GM23338 (cell line): ENCODE measurements around the gene BICC1. TPM values are rescaled to one million over a fixed set of nuclear protein-coding genes. Genes with fewer than 3 reads are reported as not detected.

Experiments used
- ATAC-seq: fragments of 200-7000 bp; cut with Tn5 transposase; 3 replicates; pipeline ENCODE4 v1.9.1; 2020
- DNase-seq: peaks from one replicate; pipeline ENCODE4 v3.0.0-alpha.2; 2015; ENCODE audit warnings: low spot score
- H2AFZ ChIP-seq: fragments of 200-600 bp; sonication (generic); 2 replicates; pipeline ENCODE4 v1.8.0; 2016; ENCODE audit warnings: antibody characterized with exemption, mild to moderate bottlenecking, moderate library complexity
- H3F3A ChIP-seq: fragments of 200-600 bp; sonication (generic); replicated peaks from 2 replicates; pipeline ENCODE4 v1.8.0; 2017; ENCODE audit warnings: antibody characterized with exemption, mixed run types, low read depth
- H3K27ac ChIP-seq: fragments of 200-600 bp; sonication (generic); 2 replicates; pipeline ENCODE4 v1.6.1; 2016; ENCODE audit warnings: low read depth
- H3K27me3 ChIP-seq: fragments of 200-600 bp; sonication (generic); 2 replicates; pipeline ENCODE4 v1.8.0; 2016; ENCODE audit warnings: mild to moderate bottlenecking, mixed run types, moderate library complexity; ENCODE audit not compliant: insufficient read depth
- H3K36me3 ChIP-seq: fragments of 200-600 bp; sonication (generic); 2 replicates; pipeline ENCODE4 v1.8.0; 2016; ENCODE audit warnings: mild to moderate bottlenecking; ENCODE audit not compliant: insufficient read depth
- H3K4me1 ChIP-seq: fragments of 200-600 bp; sonication (generic); 2 replicates; pipeline ENCODE4 v1.8.0; 2016; ENCODE audit warnings: mild to moderate bottlenecking, moderate library complexity; ENCODE audit not compliant: insufficient read depth
- H3K4me2 ChIP-seq: fragments of 200-600 bp; sonication (generic); 2 replicates; pipeline ENCODE4 v1.7.1; 2017; ENCODE audit warnings: mixed run types
- H3K4me3 ChIP-seq: fragments of 200-600 bp; sonication (generic); 2 replicates; pipeline ENCODE4 v1.6.1; 2016; ENCODE audit warnings: mixed run types
- H3K79me2 ChIP-seq: fragments of 200-600 bp; sonication (generic); replicated peaks from 2 replicates; pipeline ENCODE4 v1.8.0; 2017; ENCODE audit warnings: mild to moderate bottlenecking; ENCODE audit not compliant: insufficient read depth
- H3K9me2 ChIP-seq: fragments of 200-600 bp; sonication (generic); 2 replicates; pipeline ENCODE4 v1.8.0; 2017; ENCODE audit not compliant: insufficient read depth
- H4K20me1 ChIP-seq: fragments of 200-600 bp; sonication (generic); replicated peaks from 2 replicates; pipeline ENCODE4 v1.8.0; 2017; ENCODE audit warnings: mild to moderate bottlenecking; ENCODE audit not compliant: insufficient read depth
- H3K27ac Mint-ChIP-seq: 2 replicates; pipeline ENCODE4 v1.8.0; 2020; ENCODE audit warnings: inconsistent platforms, mild to moderate bottlenecking, moderate library complexity, mixed read lengths
- H3K27me3 Mint-ChIP-seq: 3 replicates; pipeline ENCODE4 v1.8.0; 2022; ENCODE audit warnings: low read depth, mild to moderate bottlenecking, moderate library complexity, mixed read lengths, inconsistent platforms; ENCODE audit not compliant: insufficient read depth, poor library complexity
- H3K36me3 Mint-ChIP-seq: 3 replicates; pipeline ENCODE4 v1.8.0; 2021; ENCODE audit warnings: low read depth, mild to moderate bottlenecking, inconsistent platforms, moderate library complexity, mixed read lengths
- H3K4me1 Mint-ChIP-seq: 3 replicates; pipeline ENCODE4 v1.8.0; 2020; ENCODE audit warnings: mild to moderate bottlenecking, inconsistent platforms, mixed read lengths
- H3K4me3 Mint-ChIP-seq: 3 replicates; pipeline ENCODE4 v1.8.0; 2021; ENCODE audit warnings: moderate library complexity, mild to moderate bottlenecking, inconsistent platforms, mixed read lengths
- H3K9me3 Mint-ChIP-seq: 3 replicates; pipeline ENCODE4 v1.8.0; 2020; ENCODE audit warnings: moderate library complexity, mild to moderate bottlenecking, inconsistent platforms, mixed read lengths
- EZH2 ChIP-seq: fragments of 200-600 bp; sonication (generic); IDR thresholded peaks from one replicate; pipeline ENCODE4 v1.8.0; 2017; ENCODE audit warnings: antibody characterized with exemption, mild to moderate bottlenecking, low read depth; ENCODE audit not compliant: unreplicated experiment
- JUNB ChIP-seq: IDR thresholded peaks from one replicate; pipeline ENCODE4 v1.6.1; 2016; ENCODE audit warnings: antibody characterized with exemption; ENCODE audit not compliant: unreplicated experiment
- NANOG ChIP-seq: IDR thresholded peaks from 2 replicates; pipeline ENCODE4 v1.6.1; 2016; ENCODE audit warnings: antibody characterized with exemption, borderline replicate concordance
- STAT1 ChIP-seq: IDR thresholded peaks from one replicate; pipeline ENCODE4 v1.6.1; 2016; ENCODE audit warnings: antibody characterized with exemption; ENCODE audit not compliant: unreplicated experiment
- ZNF114 ChIP-seq: fragments of 250-450 bp; sonication (Bioruptor Pico); IDR thresholded peaks from 2 replicates; pipeline ENCODE4 v1.5.0; 2020; ENCODE audit warnings: mild to moderate bottlenecking, moderate library complexity
- polyA plus RNA-seq: library from polyadenylated mRNA; unstranded; fragments of >200 nt; fragmentation: Nextera tagmentation; extraction: Ambion mirVana; gene quantifications from 2 replicates; pipeline ENCODE4 v1.2.1, GENCODE V29; 2016
- total RNA-seq: library from RNA; depleted of rRNA; stranded (reverse); fragments of >200 nt; shearing (Covaris generic); gene quantifications from 2 replicates; pipeline ENCODE4 v1.2.3, GENCODE V29; 2014
- TF ChIP-seq, protein P1 (sequence below): fragments of 250-450 bp; sonication (Bioruptor Pico); IDR thresholded peaks from 2 replicates; pipeline ENCODE4 v1.5.0; 2020; ENCODE audit warnings: mild to moderate bottlenecking, moderate library complexity
- TF ChIP-seq, protein P2 (sequence below): IDR thresholded peaks from 2 replicates; pipeline ENCODE4 v1.6.1; 2016; ENCODE audit warnings: antibody characterized with exemption
- TF ChIP-seq, protein P3 (sequence below), 2 experiments: fragments of 200-600 bp in 1 of 2; sonication (generic) in 1 of 2; conservative IDR thresholded peaks; 2 replicates each; pipeline versions ENCODE4 v1.5.1 to v1.6.1; 2016 to 2017; ENCODE audit warnings: antibody characterized with exemption in 2 of 2, low read depth in 2 of 2, mild to moderate bottlenecking in 2 of 2, moderate library complexity in 1 of 2

Gene BICC1
- total and polyA plus RNA-seq, 2 experiments from 2014 or later: 1.3 to 2.2 TPM

DNA sequence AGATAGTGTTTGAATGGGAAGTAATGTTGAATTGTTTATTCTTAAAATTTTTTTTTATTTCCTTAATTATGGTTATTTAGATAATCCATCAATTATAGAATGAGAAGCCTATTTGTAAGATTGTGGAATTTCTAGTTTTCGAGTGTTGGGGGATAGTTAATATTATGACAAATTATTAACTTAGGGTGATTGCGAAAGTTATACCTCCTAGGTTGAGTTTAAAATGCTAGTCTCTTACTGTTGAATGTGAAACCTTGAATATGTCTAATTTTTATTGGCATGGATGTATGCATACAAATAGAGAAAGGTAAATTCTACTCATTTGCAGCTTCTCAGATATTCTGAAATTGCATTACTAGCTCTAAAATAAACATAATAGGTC, 43.2 kb downstream of the BICC1 start:
- Histone ChIP-seq H3K4me1 (no peaks in the 10 kb centered on the region), H3K79me2 (no peaks in the 10 kb centered on the region), H4K20me1 (no peaks in the 10 kb centered on the region), H3K9me2 (no peaks in the 10 kb centered on the region), H3K27me3 (no peaks in the 10 kb centered on the region), H3K36me3 (no peaks in the 10 kb centered on the region), H3K4me3 (no peak overlapping the region), H3K4me2 (no peak overlapping the region), H3K27ac (no peak overlapping the region), H2AFZ (no peak overlapping the region), H3F3A (no peaks in the 10 kb centered on the region)
- no peak overlapping the region for H3K27ac Mint-ChIP-seq
- peaks cover 3% of the 10 kb centered on the region; the same call in 1 of the 3 replicates for H3K36me3 Mint-ChIP-seq
- H3K27me3 Mint-ChIP-seq: no peaks in the 10 kb centered on the region
- H3K4me3 Mint-ChIP-seq: no peak overlapping the region
- no peaks in the 10 kb centered on the region for H3K4me1 Mint-ChIP-seq
- no peak for DNase-seq
- peaks cover 16% of the 10 kb centered on the region; the same call in 2 of the 3 replicates for H3K9me3 Mint-ChIP-seq
- TF ChIP-seq, protein P1, sequence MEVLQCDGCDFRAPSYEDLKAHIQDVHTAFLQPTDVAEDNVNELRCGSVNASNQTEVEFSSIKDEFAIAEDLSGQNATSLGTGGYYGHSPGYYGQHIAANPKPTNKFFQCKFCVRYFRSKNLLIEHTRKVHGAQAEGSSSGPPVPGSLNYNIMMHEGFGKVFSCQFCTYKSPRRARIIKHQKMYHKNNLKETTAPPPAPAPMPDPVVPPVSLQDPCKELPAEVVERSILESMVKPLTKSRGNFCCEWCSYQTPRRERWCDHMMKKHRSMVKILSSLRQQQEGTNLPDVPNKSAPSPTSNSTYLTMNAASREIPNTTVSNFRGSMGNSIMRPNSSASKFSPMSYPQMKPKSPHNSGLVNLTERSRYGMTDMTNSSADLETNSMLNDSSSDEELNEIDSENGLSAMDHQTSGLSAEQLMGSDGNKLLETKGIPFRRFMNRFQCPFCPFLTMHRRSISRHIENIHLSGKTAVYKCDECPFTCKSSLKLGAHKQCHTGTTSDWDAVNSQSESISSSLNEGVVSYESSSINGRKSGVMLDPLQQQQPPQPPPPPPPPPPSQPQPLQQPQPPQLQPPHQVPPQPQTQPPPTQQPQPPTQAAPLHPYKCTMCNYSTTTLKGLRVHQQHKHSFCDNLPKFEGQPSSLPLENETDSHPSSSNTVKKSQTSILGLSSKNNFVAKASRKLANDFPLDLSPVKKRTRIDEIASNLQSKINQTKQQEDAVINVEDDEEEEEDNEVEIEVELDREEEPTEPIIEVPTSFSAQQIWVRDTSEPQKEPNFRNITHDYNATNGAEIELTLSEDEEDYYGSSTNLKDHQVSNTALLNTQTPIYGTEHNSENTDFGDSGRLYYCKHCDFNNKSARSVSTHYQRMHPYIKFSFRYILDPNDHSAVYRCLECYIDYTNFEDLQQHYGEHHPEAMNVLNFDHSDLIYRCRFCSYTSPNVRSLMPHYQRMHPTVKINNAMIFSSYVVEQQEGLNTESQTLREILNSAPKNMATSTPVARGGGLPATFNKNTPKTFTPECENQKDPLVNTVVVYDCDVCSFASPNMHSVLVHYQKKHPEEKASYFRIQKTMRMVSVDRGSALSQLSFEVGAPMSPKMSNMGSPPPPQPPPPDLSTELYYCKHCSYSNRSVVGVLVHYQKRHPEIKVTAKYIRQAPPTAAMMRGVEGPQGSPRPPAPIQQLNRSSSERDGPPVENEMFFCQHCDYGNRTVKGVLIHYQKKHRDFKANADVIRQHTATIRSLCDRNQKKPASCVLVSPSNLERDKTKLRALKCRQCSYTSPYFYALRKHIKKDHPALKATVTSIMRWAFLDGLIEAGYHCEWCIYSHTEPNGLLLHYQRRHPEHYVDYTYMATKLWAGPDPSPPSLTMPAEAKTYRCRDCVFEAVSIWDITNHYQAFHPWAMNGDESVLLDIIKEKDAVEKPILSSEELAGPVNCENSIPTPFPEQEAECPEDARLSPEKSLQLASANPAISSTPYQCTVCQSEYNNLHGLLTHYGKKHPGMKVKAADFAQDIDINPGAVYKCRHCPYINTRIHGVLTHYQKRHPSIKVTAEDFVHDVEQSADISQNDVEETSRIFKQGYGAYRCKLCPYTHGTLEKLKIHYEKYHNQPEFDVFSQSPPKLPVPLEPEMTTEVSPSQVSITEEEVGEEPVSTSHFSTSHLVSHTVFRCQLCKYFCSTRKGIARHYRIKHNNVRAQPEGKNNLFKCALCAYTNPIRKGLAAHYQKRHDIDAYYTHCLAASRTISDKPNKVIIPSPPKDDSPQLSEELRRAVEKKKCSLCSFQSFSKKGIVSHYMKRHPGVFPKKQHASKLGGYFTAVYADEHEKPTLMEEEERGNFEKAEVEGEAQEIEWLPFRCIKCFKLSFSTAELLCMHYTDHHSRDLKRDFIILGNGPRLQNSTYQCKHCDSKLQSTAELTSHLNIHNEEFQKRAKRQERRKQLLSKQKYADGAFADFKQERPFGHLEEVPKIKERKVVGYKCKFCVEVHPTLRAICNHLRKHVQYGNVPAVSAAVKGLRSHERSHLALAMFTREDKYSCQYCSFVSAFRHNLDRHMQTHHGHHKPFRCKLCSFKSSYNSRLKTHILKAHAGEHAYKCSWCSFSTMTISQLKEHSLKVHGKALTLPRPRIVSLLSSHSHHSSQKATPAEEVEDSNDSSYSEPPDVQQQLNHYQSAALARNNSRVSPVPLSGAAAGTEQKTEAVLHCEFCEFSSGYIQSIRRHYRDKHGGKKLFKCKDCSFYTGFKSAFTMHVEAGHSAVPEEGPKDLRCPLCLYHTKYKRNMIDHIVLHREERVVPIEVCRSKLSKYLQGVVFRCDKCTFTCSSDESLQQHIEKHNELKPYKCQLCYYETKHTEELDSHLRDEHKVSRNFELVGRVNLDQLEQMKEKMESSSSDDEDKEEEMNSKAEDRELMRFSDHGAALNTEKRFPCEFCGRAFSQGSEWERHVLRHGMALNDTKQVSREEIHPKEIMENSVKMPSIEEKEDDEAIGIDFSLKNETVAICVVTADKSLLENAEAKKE: no peak
- TF ChIP-seq EZH2 (no peak), NANOG (no peak), ZNF114 (CRISPR knock-in tag) (no peak), JUNB (no peak), STAT1 (no peak)
- TF ChIP-seq, protein P2, sequence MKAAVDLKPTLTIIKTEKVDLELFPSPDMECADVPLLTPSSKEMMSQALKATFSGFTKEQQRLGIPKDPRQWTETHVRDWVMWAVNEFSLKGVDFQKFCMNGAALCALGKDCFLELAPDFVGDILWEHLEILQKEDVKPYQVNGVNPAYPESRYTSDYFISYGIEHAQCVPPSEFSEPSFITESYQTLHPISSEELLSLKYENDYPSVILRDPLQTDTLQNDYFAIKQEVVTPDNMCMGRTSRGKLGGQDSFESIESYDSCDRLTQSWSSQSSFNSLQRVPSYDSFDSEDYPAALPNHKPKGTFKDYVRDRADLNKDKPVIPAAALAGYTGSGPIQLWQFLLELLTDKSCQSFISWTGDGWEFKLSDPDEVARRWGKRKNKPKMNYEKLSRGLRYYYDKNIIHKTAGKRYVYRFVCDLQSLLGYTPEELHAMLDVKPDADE: no peak
- TF ChIP-seq, protein P3, sequence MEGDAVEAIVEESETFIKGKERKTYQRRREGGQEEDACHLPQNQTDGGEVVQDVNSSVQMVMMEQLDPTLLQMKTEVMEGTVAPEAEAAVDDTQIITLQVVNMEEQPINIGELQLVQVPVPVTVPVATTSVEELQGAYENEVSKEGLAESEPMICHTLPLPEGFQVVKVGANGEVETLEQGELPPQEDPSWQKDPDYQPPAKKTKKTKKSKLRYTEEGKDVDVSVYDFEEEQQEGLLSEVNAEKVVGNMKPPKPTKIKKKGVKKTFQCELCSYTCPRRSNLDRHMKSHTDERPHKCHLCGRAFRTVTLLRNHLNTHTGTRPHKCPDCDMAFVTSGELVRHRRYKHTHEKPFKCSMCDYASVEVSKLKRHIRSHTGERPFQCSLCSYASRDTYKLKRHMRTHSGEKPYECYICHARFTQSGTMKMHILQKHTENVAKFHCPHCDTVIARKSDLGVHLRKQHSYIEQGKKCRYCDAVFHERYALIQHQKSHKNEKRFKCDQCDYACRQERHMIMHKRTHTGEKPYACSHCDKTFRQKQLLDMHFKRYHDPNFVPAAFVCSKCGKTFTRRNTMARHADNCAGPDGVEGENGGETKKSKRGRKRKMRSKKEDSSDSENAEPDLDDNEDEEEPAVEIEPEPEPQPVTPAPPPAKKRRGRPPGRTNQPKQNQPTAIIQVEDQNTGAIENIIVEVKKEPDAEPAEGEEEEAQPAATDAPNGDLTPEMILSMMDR (conservative IDR thresholded peaks at IDR 0.05; ENCODE audit: low read depth in 2 of 2): no peak
- no peak for ATAC-seq
